GM12864 (cell line): Measurements from ENCODE around the gene ZGPAT.

Experiments
- DNase-seq: peaks from one replicate; pipeline ENCODE4 v3.0.0-alpha.2; 2011; ENCODE audit warnings: low read depth
- H3K4me3 ChIP-seq: 2 replicates; pipeline ENCODE4 v1.5.1; 2011; ENCODE audit warnings: mild to moderate bottlenecking, low read depth, low read length, control low read depth
- CTCF ChIP-seq: IDR thresholded peaks from 2 replicates; pipeline ENCODE4 v1.5.1; 2011; ENCODE audit warnings: low read depth, mild to moderate bottlenecking, moderate library complexity, low read length, control low read depth, inconsistent platforms; ENCODE audit errors: missing control alignments

The ZGPAT gene

GRCh38 chr20:63690003-63690897, 17.6 kb upstream of the ZGPAT start:
- H3K4me3 ChIP-seq, result no peak overlapping the region
- TF ChIP-seq CTCF, result no peak
- no peak for DNase-seq

DNA sequence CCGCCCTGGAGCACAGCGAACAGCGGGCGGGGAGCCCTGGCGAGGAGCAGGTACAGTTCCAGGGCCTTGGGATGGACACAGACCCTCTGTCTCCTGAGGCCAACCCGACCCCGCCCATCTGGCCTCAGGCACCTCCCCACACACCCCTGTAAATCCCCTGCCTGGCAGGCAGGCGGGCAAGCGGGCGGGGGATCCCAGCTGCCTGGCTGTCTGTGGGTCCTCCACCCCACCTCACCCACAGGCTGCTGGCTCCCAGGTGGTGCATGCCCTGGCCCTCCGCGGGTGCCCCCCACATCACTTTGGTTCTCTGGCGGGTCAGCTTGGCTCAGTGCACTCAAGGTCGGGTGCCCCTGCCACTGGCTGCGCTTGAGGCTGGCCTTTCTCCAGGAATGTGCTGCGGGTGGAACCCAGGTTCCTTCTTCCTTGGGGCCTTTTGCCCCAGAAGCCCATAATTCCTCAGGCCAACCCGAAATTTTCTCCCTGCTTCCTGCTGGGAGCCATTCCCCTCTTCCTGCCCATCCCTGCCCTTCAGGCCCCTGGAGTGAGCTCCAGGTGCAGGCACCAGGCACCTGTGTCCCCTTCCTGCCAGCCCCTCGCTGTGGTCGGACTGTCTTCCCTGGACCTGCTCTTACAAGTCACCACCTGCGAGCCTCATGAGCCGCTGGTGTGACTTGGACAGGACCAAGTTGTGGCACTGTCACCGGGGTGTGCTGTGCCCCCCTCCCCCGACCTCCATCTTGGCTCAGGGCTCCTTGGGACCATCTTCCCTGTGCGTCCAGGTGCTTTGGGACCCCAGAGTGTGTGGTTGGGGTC, 16.7 kb upstream of the ZGPAT start:
- no peak for TF ChIP-seq CTCF
- DNase-seq, result no peak

DNA sequence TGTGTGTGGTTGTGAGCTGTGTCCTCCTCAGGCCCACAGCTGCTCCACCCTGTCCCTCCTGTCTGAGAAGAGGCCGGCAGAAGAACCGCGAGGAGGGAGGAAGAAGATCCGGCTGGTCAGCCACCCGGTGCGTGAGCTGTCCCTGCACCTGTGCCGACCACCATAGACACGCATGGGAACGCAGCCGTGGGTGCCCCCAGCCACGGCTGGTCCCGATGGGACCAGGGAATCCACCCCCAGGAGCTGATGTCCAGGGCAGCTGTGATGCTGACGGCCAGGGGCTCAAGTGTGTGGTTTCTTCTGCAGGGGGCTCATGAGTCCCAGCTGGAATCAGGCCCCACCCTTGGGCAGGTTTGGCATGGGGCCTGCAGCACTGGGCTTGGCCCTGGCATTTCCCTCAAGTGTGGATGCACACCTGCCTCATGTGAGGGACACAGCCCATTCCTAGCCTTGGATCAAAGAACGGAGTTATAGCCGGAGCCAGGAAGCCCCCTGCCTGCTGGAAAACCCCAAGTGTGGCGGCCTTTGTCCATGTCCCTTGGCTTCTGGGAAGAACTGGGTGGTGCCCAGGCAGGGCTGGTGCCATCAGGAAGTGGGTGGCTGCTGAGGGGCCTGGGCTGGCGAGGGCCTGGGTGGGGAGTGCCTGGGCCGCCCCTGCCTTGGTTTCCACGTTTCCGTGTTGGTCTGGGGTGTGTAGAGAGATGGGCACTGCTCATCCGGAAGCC, 16.0 kb upstream of the ZGPAT start:
- no peak overlapping the region for H3K4me3 ChIP-seq
- DNase-seq, result no peak
- TF ChIP-seq CTCF, result no peak

More for the DNA sequence above, 16.7 kb upstream of the ZGPAT start:
- H3K4me3 ChIP-seq, result no peak overlapping the region

DNA sequence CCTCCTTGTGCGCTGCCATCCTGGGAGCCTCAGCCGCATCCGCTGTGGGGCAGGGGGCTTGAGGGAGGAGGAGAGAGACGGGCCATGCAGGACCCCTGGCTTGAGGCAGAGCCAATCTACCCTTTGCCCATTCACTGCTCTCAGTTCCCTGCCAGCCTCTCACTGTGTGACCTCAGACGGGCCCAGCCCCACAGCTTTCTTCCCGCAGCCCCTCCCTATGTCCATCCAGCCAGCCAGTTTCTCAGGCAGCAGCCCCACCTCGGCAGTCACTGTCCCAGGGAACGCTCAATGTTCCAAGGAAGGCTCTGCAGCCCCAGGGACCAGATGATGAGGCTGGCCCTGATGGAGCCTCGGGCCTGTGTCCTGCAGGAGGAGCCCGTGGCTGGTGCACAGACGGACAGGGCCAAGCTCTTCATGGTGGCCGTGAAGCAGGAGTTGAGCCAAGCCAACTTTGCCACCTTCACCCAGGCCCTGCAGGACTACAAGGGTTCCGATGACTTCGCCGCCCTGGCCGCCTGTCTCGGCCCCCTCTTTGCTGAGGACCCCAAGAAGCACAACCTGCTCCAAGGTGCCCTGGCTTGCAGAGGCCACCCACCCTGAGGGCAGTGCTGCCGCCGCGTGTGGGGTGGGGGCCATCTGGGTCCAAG, 15.3 kb upstream of the ZGPAT start:
- DNase-seq, result no peak
- no peak for TF ChIP-seq CTCF
- H3K4me3 ChIP-seq, result no peak overlapping the region

- no peak overlapping the region for H3K4me3 ChIP-seq
- no peak for DNase-seq
- TF ChIP-seq CTCF, result no peak
Measured at GRCh38 chr20:63693083-63693732, 14.6 kb upstream of the ZGPAT start.
